Adipose tissue (tissue), 3 donors: Measurements from ENCODE around the gene DLGAP4. TPM values are rescaled to one million over a fixed set of nuclear protein-coding genes. Genes with fewer than 3 reads are reported as not detected.

Experiments used
- H3K27ac ChIP-seq: one replicate; pipeline ENCODE4 v1.5.1; 2013; ENCODE audit warnings: low read depth, low read length
- WGBS, 3 donors: extraction: QIAGEN DNeasy Blood & Tissue Kit; methylation state at CpG; one replicate each; pipeline ENCODE4 v1.1.7; 2013; 5-methylcytosine and 5-hydroxymethylcytosine counted together
- polyA plus RNA-seq, 3 donors: library from polyadenylated mRNA; stranded (reverse); fragments of 200-250 nt; gene quantifications; one replicate each; pipeline ENCODE4 v1.2.3, GENCODE V29; 2013
- donor health status: healthy with polysubstance abuse.
- donor health status: Bipolar disorder and iron deficiency.
- donor health status: healthy.

Gene DLGAP4
- polyA plus RNA-seq, 3 donors: 20.1 to 41.2 (median 31.9) TPM

GRCh38 chr20:36304786-36305495 is 1.2 kb upstream of the DLGAP4 start:
- WGBS, 3 donors: 36 to 47% (median 46%) methylated on average over 10 of the region's 10 CpGs
- H3K27ac ChIP-seq: no peak overlapping the region

GRCh38 chr20:36306553-36307411 is 643 bp downstream of the DLGAP4 start:
- no peak overlapping the region for H3K27ac ChIP-seq
- WGBS, 3 donors: 1 to 3% (median 3%) methylated on average over 57 to 70 of the region's 70 CpGs

- H3K27ac ChIP-seq: no peak overlapping the region
- WGBS, 3 donors: 38 to 56% (median 48%) methylated on average over 20 to 21 of the region's 21 CpGs
Observed at GRCh38 chr20:36307412-36308325, 1.5 kb downstream of the DLGAP4 start.

- WGBS, 3 donors: 83 to 88% (median 86%) methylated on average over 12 of the region's 12 CpGs
- no peak overlapping the region for H3K27ac ChIP-seq
Observed at GRCh38 chr20:36308353-36308752, 2.2 kb downstream of the DLGAP4 start.

GRCh38 chr20:36308986-36309385 is 2.8 kb downstream of the DLGAP4 start:
- no peak overlapping the region for H3K27ac ChIP-seq
- WGBS, 3 donors: 65 to 66% (median 65%) methylated on average over 12 of the region's 12 CpGs

- no peak overlapping the region for H3K27ac ChIP-seq
- WGBS, 3 donors: 77 to 84% (median 80%) methylated on average over 3 of the region's 3 CpGs
Observed at GRCh38 chr20:36309643-36310042, 3.5 kb downstream of the DLGAP4 start.

- no peak overlapping the region for H3K27ac ChIP-seq
- WGBS, 3 donors: 72 to 78% (median 73%) methylated on average over 8 of the region's 8 CpGs
Observed at GRCh38 chr20:36310215-36310981, 4.3 kb downstream of the DLGAP4 start.

- 49 to 58% (median 54%) methylated on average over 17 of the region's 17 CpGs for WGBS, 3 donors
- H3K27ac ChIP-seq: no peak overlapping the region
Observed at GRCh38 chr20:36311141-36311853, 5.2 kb downstream of the DLGAP4 start.

- H3K27ac ChIP-seq: no peak overlapping the region
Observed at GRCh38 chr20:36311854-36312723, 6.0 kb downstream of the DLGAP4 start.

GRCh38 chr20:36312724-36313441 is 6.7 kb downstream of the DLGAP4 start:
- 46 to 51% (median 50%) methylated on average over 14 of the region's 14 CpGs for WGBS, 3 donors
- H3K27ac ChIP-seq: no peak overlapping the region

More at GRCh38 chr20:36311854-36312723, 6.0 kb downstream of the DLGAP4 start:
- 67 to 82% (median 77%) methylated on average over 22 of the region's 22 CpGs for WGBS, 3 donors

GRCh38 chr20:36313476-36313875 is 7.3 kb downstream of the DLGAP4 start:
- WGBS, 3 donors: 71 to 80% (median 76%) methylated on average over 3 of the region's 3 CpGs
- H3K27ac ChIP-seq: no peak overlapping the region

GRCh38 chr20:36313926-36314325 is 7.8 kb downstream of the DLGAP4 start:
- no peak overlapping the region for H3K27ac ChIP-seq
- 67 to 73% (median 73%) methylated on average over 11 of the region's 11 CpGs for WGBS, 3 donors

- WGBS, 3 donors: 53 to 61% (median 53%) methylated on average over 11 of the region's 12 CpGs
- no peak overlapping the region for H3K27ac ChIP-seq
Observed at GRCh38 chr20:36314734-36315544, 8.8 kb downstream of the DLGAP4 start.

GRCh38 chr20:36315545-36316351 is 9.6 kb downstream of the DLGAP4 start:
- WGBS, 3 donors: 59 to 70% (median 69%) methylated on average over 11 of the region's 11 CpGs
- no peak overlapping the region for H3K27ac ChIP-seq
